WTC11 (cell line): Measurements from ENCODE around the gene FAM3C.

Experiments
- TF ChIP-seq, protein P1 (sequence below): sonication (generic); formaldehyde crosslinking; IDR thresholded peaks from 2 replicates; pipeline ENCODE4 v1.8.1; 2022; ENCODE audit warnings: low read depth, mild to moderate bottlenecking, moderate library complexity, missing genetic modification reagents, borderline replicate concordance
- TF ChIP-seq, protein P2 (sequence below): fragments of 200-600 bp; IDR thresholded peaks from 2 replicates; pipeline ENCODE4 v1.8.0; 2022; ENCODE audit warnings: antibody characterized with exemption

DNA sequence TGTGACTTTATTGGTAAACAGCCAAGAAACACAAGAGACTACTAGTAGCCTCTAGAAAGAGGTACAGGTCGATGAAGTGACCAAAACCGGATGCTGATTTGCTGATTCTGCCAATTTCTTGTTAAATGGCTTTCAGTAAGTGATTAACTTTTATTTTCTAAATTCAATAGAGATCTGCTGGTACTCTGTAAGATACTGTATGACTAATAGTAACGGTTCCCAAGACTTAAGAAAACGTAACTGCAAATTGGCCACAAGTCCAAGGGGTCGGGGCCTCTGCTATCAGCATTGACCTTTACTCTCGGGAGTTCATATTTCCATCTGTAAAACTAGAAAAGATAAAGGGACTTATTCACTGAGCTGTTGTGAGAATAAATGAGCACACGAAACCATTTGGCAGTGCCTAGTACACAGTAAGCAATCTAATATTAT lies 1.4 kb downstream of the FAM3C start:
- TF ChIP-seq, protein P1, sequence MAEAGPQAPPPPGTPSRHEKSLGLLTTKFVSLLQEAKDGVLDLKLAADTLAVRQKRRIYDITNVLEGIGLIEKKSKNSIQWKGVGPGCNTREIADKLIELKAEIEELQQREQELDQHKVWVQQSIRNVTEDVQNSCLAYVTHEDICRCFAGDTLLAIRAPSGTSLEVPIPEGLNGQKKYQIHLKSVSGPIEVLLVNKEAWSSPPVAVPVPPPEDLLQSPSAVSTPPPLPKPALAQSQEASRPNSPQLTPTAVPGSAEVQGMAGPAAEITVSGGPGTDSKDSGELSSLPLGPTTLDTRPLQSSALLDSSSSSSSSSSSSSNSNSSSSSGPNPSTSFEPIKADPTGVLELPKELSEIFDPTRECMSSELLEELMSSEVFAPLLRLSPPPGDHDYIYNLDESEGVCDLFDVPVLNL (CRISPR knock-in tag): no peak
- TF ChIP-seq, protein P2, sequence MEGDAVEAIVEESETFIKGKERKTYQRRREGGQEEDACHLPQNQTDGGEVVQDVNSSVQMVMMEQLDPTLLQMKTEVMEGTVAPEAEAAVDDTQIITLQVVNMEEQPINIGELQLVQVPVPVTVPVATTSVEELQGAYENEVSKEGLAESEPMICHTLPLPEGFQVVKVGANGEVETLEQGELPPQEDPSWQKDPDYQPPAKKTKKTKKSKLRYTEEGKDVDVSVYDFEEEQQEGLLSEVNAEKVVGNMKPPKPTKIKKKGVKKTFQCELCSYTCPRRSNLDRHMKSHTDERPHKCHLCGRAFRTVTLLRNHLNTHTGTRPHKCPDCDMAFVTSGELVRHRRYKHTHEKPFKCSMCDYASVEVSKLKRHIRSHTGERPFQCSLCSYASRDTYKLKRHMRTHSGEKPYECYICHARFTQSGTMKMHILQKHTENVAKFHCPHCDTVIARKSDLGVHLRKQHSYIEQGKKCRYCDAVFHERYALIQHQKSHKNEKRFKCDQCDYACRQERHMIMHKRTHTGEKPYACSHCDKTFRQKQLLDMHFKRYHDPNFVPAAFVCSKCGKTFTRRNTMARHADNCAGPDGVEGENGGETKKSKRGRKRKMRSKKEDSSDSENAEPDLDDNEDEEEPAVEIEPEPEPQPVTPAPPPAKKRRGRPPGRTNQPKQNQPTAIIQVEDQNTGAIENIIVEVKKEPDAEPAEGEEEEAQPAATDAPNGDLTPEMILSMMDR: no peak
